ENCODE measurements around the gene TCAP.

DNA sequence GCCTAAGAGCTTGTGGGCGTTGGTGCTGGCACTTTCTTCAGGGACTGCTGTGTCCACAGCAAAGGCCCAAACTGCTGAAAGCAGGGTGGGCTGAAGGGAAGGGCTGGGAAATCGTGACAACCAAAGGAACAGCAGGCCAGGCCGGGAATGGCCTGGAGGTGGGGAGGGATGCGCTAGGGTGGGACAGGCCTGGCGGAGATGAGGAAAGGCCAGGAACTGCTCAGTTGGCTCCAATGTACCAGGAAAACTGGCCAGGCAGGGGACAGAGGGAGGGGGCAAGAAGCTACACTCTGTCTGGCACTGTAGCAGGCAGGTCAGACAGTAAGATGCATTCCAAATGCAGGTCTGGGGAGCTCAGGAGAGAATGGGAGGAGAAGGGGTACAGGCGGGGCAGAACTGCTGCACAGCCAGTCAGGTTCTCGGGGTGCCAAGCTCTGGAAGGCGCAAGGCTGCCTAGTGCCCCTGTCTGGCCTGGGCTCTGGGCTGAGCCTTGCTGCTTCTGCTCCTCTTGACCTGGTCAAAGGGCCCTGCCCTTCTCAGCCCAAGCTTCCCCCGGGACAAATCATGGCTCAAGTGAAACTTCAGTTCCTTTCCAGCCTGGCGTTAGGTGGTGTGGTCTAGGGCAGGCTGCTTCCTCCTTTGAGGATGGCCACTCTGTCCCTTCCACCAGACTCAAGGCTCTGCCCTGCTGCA lies 10.4 kb downstream of the TCAP start:
- TF ChIP-seq, protein P1, sequence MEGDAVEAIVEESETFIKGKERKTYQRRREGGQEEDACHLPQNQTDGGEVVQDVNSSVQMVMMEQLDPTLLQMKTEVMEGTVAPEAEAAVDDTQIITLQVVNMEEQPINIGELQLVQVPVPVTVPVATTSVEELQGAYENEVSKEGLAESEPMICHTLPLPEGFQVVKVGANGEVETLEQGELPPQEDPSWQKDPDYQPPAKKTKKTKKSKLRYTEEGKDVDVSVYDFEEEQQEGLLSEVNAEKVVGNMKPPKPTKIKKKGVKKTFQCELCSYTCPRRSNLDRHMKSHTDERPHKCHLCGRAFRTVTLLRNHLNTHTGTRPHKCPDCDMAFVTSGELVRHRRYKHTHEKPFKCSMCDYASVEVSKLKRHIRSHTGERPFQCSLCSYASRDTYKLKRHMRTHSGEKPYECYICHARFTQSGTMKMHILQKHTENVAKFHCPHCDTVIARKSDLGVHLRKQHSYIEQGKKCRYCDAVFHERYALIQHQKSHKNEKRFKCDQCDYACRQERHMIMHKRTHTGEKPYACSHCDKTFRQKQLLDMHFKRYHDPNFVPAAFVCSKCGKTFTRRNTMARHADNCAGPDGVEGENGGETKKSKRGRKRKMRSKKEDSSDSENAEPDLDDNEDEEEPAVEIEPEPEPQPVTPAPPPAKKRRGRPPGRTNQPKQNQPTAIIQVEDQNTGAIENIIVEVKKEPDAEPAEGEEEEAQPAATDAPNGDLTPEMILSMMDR (IDR thresholded peaks at IDR 0.05; ENCODE audit: low read depth, low read length) = no peak
- TF ChIP-seq EZH2phosphoT487 (IDR thresholded peaks at IDR 0.05; ENCODE audit: low read depth) = no peak

Data from OCI-LY3 (cell line).